A549 (cell line): ENCODE results near the gene PCDH18. TPM values are rescaled to one million over a fixed set of nuclear protein-coding genes. Genes with fewer than 3 reads are reported as not detected.

Source experiments
- ATAC-seq, 2 experiments: fragments of 200-7000 bp in 1 of 2; fragments of >200 bp in 1 of 2; cut with Nextera tagmentation in 1 of 2; cut with Tn5 transposase in 1 of 2; 3 replicates each; pipeline versions ENCODE4 v1.8.0 to v1.9.1; 2018 to 2020; ENCODE audit warnings: mild to moderate bottlenecking in 1 of 2, moderate library complexity in 1 of 2
- CTCF ChIA-PET: fragments of 300-600 bp; sonication (Branson Sonifier 250); formaldehyde crosslinking; extraction: SDS; loops from one replicate; lab custom pipeline; 2021; ENCODE audit warnings: antibody characterized with exemption, inconsistent platforms; lab: Yijun Ruan, JAX
- POLR2A ChIA-PET: fragments of 350-600 bp; formaldehyde crosslinking; extraction: SDS; loops from one replicate; lab custom pipeline; 2021; ENCODE audit warnings: antibody characterized with exemption, inconsistent platforms; lab: Yijun Ruan, JAX
- DNase-seq, 2 experiments: peaks; one replicate each; pipeline versions ENCODE4 v3.0.0 to v3.0.0-alpha.2; 2011 to 2016; ENCODE audit warnings: low read depth in 1 of 2, low spot score in 1 of 2
- FAIRE-seq: peaks from 2 replicates; lab custom pipeline; 2011; peaks lifted over from hg19 to GRCh38; lab: Jason Lieb, UNC
- H3K27ac ChIP-seq, 2 experiments: fragments of >200 bp; sonication (Bioruptor Twin); formaldehyde crosslinking; 3 replicates each; pipeline ENCODE4 v1.5.1; 2016 to 2017
- H3K4me1 ChIP-seq: fragments of >200 bp; sonication (Bioruptor Twin); formaldehyde crosslinking; 3 replicates; pipeline ENCODE4 v1.6.1; 2016
- H3K4me2 ChIP-seq: fragments of >200 bp; sonication (Bioruptor Twin); formaldehyde crosslinking; 3 replicates; pipeline ENCODE4 v1.6.1; 2016
- H3K4me3 ChIP-seq: fragments of >200 bp; sonication (Bioruptor Twin); formaldehyde crosslinking; 3 replicates; pipeline ENCODE4 v1.5.1; 2016
- H3K9me3 ChIP-seq: fragments of >200 bp; sonication (Bioruptor Twin); formaldehyde crosslinking; 3 replicates; pipeline ENCODE4 v1.6.1; 2016
- BHLHE40 ChIP-seq: IDR thresholded peaks from 2 replicates; pipeline ENCODE4 v1.6.1; 2012; ENCODE audit warnings: low read depth, low read length, inconsistent platforms
- CEBPB ChIP-seq, 2 experiments: fragments of >200 bp in 1 of 2; sonication (Bioruptor Twin) in 1 of 2; formaldehyde crosslinking in 1 of 2; IDR thresholded peaks; 2 replicates each; pipeline ENCODE4 v1.6.1; 2012 to 2016
- CHD4 ChIP-seq: fragments of 200-600 bp; sonication (generic); IDR thresholded peaks from 2 replicates; pipeline ENCODE4 v1.6.1; 2016; ENCODE audit warnings: antibody characterized with exemption, mild to moderate bottlenecking, borderline replicate concordance
- EP300 ChIP-seq, 2 experiments: fragments of >200 bp; sonication (Bioruptor Twin); formaldehyde crosslinking; IDR thresholded peaks; 2 replicates in 1 of 2; 3 replicates in 1 of 2; pipeline ENCODE4 v1.6.1; 2016 to 2017
- FOSL2 ChIP-seq, 2 experiments: fragments of 450-650 bp in 1 of 2; fragments of >200 bp in 1 of 2; sonication (Bioruptor Twin) in 1 of 2; formaldehyde crosslinking; IDR thresholded peaks; 2 replicates each; pipeline versions ENCODE4 v1.5.0 to v1.6.1; 2016 to 2020; ENCODE audit warnings: mild to moderate bottlenecking in 1 of 2, moderate library complexity in 1 of 2
- HOXA7 ChIP-seq: fragments of 250-450 bp; sonication (Bioruptor Pico); IDR thresholded peaks from 2 replicates; pipeline ENCODE4 v1.5.0; 2020; ENCODE audit warnings: mild to moderate bottlenecking, moderate library complexity
- HOXB5 ChIP-seq: fragments of 250-450 bp; sonication (Bioruptor Pico); IDR thresholded peaks from 2 replicates; pipeline ENCODE4 v1.5.0; 2020; ENCODE audit warnings: mild to moderate bottlenecking, moderate library complexity
- MAZ ChIP-seq: fragments of 150-350 bp; IDR thresholded peaks from 2 replicates; pipeline ENCODE4 v1.6.1; 2014; ENCODE audit warnings: antibody characterized with exemption, low read depth, low read length, borderline replicate concordance
- MYC ChIP-seq: IDR thresholded peaks from 2 replicates; pipeline ENCODE4 v1.6.1; 2012; ENCODE audit warnings: mild to moderate bottlenecking, inconsistent platforms, low read length, improper control_type of control experiment, borderline replicate concordance
- NPAS2 ChIP-seq: fragments of 250-450 bp; sonication (Bioruptor Pico); IDR thresholded peaks from 2 replicates; pipeline ENCODE4 v1.8.0; 2022; ENCODE audit warnings: mild to moderate bottlenecking, moderate library complexity, borderline replicate concordance
- PHF8 ChIP-seq: fragments of 200-600 bp; sonication (generic); IDR thresholded peaks from 2 replicates; pipeline ENCODE4 v1.6.1; 2016; ENCODE audit warnings: low read depth, mild to moderate bottlenecking, antibody characterized with exemption, moderate library complexity, borderline replicate concordance
- POLR2A ChIP-seq: IDR thresholded peaks from 2 replicates; pipeline ENCODE4 v1.6.1; 2012; ENCODE audit warnings: mild to moderate bottlenecking, low read length
- RCOR1 ChIP-seq: fragments of 150-350 bp; IDR thresholded peaks from 2 replicates; pipeline ENCODE4 v1.6.1; 2014; ENCODE audit warnings: antibody characterized with exemption, low read length, low read depth
- SMC3 ChIP-seq: fragments of >200 bp; sonication (Bioruptor Twin); formaldehyde crosslinking; IDR thresholded peaks from 3 replicates; pipeline ENCODE4 v1.6.1; 2018; ENCODE audit warnings: inconsistent platforms
- TFCP2L1 ChIP-seq: fragments of 250-450 bp; sonication (Bioruptor Pico); IDR thresholded peaks from 2 replicates; pipeline ENCODE4 v1.5.0; 2021; ENCODE audit warnings: mild to moderate bottlenecking
- ZC3H11A ChIP-seq: fragments of 450-650 bp; IDR thresholded peaks from 2 replicates; pipeline ENCODE4 v1.6.1; 2014; ENCODE audit warnings: antibody characterized with exemption, mild to moderate bottlenecking
- WGBS: methylation state at CpG from one replicate; pipeline ENCODE4 v1.1.6; 2017; ENCODE audit errors: missing lambda C conversion rate; 5-methylcytosine and 5-hydroxymethylcytosine counted together
- polyA plus RNA-seq, 4 experiments: library from polyadenylated mRNA; depleted of rRNA in 3 of 4; stranded (reverse); fragments of >200 nt; fragmentation: RNase III in 1 of 4; extraction: RNeasy Plus Mini Kit Qiagen cat#74134 plus additional on column Dnase treatment in 1 of 4; gene quantifications; 2 replicates in 3 of 4; 3 replicates in 1 of 4; pipeline ENCODE4 v1.2.3, GENCODE V29; 2011 to 2017
- TF ChIP-seq, protein P1 (sequence below): fragments of 450-650 bp; IDR thresholded peaks from 2 replicates; pipeline ENCODE4 v1.6.1; 2014; ENCODE audit warnings: antibody characterized with exemption
- TF ChIP-seq, protein P2 (sequence below): fragments of 200-600 bp; sonication (generic); IDR thresholded peaks from 2 replicates; pipeline ENCODE4 v1.6.1; 2016; ENCODE audit warnings: antibody characterized with exemption, mild to moderate bottlenecking, moderate library complexity
- TF ChIP-seq, protein P3 (sequence below): IDR thresholded peaks from 2 replicates; pipeline ENCODE4 v1.6.1; 2012

The PCDH18 gene
- polyA plus RNA-seq, 2 of the 4 experiments (the other 2 are of a cell fraction) = 0.04 TPM; not detected in 1

DNA sequence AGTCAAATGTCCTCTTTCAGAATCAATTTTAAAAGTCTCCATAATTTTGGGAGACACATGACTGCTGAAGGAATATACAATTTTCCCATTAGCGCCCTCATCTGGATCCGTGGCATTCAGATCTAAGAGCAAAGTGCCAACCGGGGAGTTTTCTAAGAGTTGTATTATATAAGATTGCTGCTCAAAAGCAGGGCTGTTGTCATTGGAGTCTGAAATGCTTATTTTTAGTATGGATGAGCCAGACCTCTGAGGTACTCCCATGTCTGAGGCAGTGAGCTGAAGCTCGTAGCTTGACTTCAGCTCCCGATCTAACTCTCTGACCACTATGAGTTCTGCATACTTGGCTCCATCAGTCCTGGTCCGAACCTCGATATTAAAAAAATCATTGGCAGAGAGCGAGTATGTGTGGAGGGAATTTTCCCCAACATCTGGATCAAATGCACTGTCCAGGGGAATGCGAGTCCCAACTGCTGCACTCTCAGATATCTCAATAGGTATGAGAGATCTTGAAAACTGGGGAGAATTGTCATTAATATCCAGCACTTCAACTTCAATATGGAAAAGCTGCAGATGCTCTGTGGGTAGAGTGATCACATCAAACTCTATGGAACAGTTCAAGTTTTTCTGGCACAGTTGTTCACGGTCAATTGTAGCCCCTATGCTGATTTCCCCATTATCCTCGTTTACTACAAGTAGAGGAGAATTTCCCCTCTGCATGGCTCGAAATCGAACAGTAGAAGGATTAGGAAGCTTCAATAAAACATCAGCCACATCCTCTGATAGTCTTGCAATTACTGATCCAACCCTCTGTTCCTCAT lies 917 bp downstream of the PCDH18 start:
- ATAC-seq = no peak
- TF ChIP-seq, protein P1, sequence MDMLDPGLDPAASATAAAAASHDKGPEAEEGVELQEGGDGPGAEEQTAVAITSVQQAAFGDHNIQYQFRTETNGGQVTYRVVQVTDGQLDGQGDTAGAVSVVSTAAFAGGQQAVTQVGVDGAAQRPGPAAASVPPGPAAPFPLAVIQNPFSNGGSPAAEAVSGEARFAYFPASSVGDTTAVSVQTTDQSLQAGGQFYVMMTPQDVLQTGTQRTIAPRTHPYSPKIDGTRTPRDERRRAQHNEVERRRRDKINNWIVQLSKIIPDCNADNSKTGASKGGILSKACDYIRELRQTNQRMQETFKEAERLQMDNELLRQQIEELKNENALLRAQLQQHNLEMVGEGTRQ = no peak
- TF ChIP-seq HOXA7 (no peak), FOSL2 (IDR thresholded peaks at IDR 0.05) (no peak), FOSL2 (CRISPR knock-in tag; IDR thresholded peaks at IDR 0.05) (no peak), CHD4 (no peak), MYC (no peak), PHF8 (no peak), RCOR1 (no peak), MAZ (no peak), NPAS2 (CRISPR knock-in tag) (no peak), EP300 (IDR thresholded peaks at IDR 0.05) (no peak), HOXB5 (CRISPR knock-in tag) (no peak), SMC3 (no peak), POLR2A (no peak), BHLHE40 (no peak)
- TF ChIP-seq, protein P2, sequence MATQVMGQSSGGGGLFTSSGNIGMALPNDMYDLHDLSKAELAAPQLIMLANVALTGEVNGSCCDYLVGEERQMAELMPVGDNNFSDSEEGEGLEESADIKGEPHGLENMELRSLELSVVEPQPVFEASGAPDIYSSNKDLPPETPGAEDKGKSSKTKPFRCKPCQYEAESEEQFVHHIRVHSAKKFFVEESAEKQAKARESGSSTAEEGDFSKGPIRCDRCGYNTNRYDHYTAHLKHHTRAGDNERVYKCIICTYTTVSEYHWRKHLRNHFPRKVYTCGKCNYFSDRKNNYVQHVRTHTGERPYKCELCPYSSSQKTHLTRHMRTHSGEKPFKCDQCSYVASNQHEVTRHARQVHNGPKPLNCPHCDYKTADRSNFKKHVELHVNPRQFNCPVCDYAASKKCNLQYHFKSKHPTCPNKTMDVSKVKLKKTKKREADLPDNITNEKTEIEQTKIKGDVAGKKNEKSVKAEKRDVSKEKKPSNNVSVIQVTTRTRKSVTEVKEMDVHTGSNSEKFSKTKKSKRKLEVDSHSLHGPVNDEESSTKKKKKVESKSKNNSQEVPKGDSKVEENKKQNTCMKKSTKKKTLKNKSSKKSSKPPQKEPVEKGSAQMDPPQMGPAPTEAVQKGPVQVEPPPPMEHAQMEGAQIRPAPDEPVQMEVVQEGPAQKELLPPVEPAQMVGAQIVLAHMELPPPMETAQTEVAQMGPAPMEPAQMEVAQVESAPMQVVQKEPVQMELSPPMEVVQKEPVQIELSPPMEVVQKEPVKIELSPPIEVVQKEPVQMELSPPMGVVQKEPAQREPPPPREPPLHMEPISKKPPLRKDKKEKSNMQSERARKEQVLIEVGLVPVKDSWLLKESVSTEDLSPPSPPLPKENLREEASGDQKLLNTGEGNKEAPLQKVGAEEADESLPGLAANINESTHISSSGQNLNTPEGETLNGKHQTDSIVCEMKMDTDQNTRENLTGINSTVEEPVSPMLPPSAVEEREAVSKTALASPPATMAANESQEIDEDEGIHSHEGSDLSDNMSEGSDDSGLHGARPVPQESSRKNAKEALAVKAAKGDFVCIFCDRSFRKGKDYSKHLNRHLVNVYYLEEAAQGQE = no peak
- TF ChIP-seq, all 56 proteins: peak for 0
- DNase-seq (no peak), FAIRE-seq (no peak)
- Histone ChIP-seq H3K27ac (no peak overlapping the region), H3K9me3 (no peaks in the 10 kb centered on the region), H3K4me2 (peak overlapping the region; percentile 61), H3K4me1 (no peaks in the 10 kb centered on the region), H3K4me3 (no peak overlapping the region; the same call in 2 of the 3 replicates)
- WGBS = 31% methylated on average over 13 of the region's 13 CpGs
- ChIA-PET POLR2A (no interaction called here), CTCF (no interaction called here)

GRCh38 chr4:137530176-137530575 lies 2.1 kb downstream of the PCDH18 start:
- POLR2A ChIA-PET = no interaction called here
- ATAC-seq (no peak), DNase-seq (no peak), FAIRE-seq (no peak)
- Histone ChIP-seq H3K4me2 (no peak overlapping the region), H3K9me3 (no peaks in the 10 kb centered on the region), H3K27ac (no peak overlapping the region), H3K4me1 (no peaks in the 10 kb centered on the region), H3K4me3 (no peak overlapping the region)
- CTCF ChIA-PET = no interaction called here
- WGBS = 54% methylated on average over 7 of the region's 7 CpGs
- TF ChIP-seq CEBPB (IDR thresholded peaks at IDR 0.05) (peak in 1 of 2 experiments; percentile 16; a peak in 2 of 4 replicates), ZC3H11A (no peak), TFCP2L1 (no peak)
- TF ChIP-seq, protein P3, sequence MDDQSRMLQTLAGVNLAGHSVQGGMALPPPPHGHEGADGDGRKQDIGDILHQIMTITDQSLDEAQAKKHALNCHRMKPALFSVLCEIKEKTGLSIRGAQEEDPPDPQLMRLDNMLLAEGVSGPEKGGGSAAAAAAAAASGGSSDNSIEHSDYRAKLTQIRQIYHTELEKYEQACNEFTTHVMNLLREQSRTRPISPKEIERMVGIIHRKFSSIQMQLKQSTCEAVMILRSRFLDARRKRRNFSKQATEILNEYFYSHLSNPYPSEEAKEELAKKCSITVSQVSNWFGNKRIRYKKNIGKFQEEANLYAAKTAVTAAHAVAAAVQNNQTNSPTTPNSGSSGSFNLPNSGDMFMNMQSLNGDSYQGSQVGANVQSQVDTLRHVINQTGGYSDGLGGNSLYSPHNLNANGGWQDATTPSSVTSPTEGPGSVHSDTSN = no peak
